ENCODE results near the gene CCDC57. TPM values are rescaled to one million over a fixed set of nuclear protein-coding genes. Genes with fewer than 3 reads are reported as not detected.
"Not testable (repeated sequence)": the region's sequence is repeated elsewhere in the genome, so short reads cannot be mapped to it uniquely, and the experiment has no call there.

CCDC57 gene
- total and polyA plus RNA-seq, 3 experiments from 2014 or later, result 39.2 to 77.6 (median 69.8) TPM

GRCh38 chr17:82198092-82198491, 14.6 kb downstream of the CCDC57 start:
- no peaks in the 10 kb centered on the region for H3K9me3 ChIP-seq (ENCODE audit: low read length)
- peaks cover 13% of the 10 kb centered on the region for H3K36me3 ChIP-seq (ENCODE audit: insufficient read depth, low read length)
- H3K36me3 Mint-ChIP-seq, result peaks cover 0 to 46% (median 16%) of the 10 kb centered on the region in 3 donors
- POLR2A ChIA-PET, result no interaction called here
- H3K4me3 Mint-ChIP-seq, result peak overlapping the region in 1 of 7 donors; percentile 43
- peaks cover 26 to 45% (median 40%) of the 10 kb centered on the region in 3 donors for H3K4me1 Mint-ChIP-seq
- H3K27ac ChIP-seq (ENCODE audit: low read depth, low read length), result no peak overlapping the region
- H3K27me3 Mint-ChIP-seq, result peaks cover 0 to 3% of the 10 kb centered on the region in 2 donors
- DNase-seq, result no peak
- no peak overlapping the region for H3K4me3 ChIP-seq (ENCODE audit: low read length)
- H3K9me3 Mint-ChIP-seq, result no peaks in the 10 kb centered on the region
- H3K27ac Mint-ChIP-seq, result peak overlapping the region in 6 of 8 donors; percentile 19 to 87 (median 72)
- CTCF ChIA-PET, result interaction anchor here (1.1 kb wide), 1 partner anchor 9 kb away, joined by 3 read pairs; no protein-coding TSS in a partner anchor
- H3K27me3 ChIP-seq (ENCODE audit: insufficient read depth, low read length, poor library complexity, severe bottlenecking), result no peaks in the 10 kb centered on the region
- peaks cover 33% of the 10 kb centered on the region for H3K4me1 ChIP-seq (ENCODE audit: insufficient read depth, low read length)

- peak overlapping the region in 1 of 8 donors; percentile 32 for H3K27ac Mint-ChIP-seq
- Histone ChIP-seq H3K27ac (ENCODE audit: low read depth, low read length) (no peak overlapping the region), H3K36me3 (ENCODE audit: insufficient read depth, low read length) (peaks cover 13% of the 10 kb centered on the region), H3K4me3 (ENCODE audit: low read length) (no peak overlapping the region), H3K27me3 (ENCODE audit: insufficient read depth, low read length, poor library complexity, severe bottlenecking) (no peaks in the 10 kb centered on the region), H3K4me1 (ENCODE audit: insufficient read depth, low read length) (peaks cover 26% of the 10 kb centered on the region), H3K9me3 (ENCODE audit: low read length) (no peaks in the 10 kb centered on the region)
- no peak for DNase-seq
- peaks cover 19 to 32% (median 32%) of the 10 kb centered on the region in 3 donors for H3K4me1 Mint-ChIP-seq
- peaks cover 0 to 62% (median 18%) of the 10 kb centered on the region in 3 donors for H3K36me3 Mint-ChIP-seq
- CTCF ChIA-PET, result interaction anchor here (1.1 kb wide), 1 partner anchor 23 kb away, joined by 3 read pairs; no protein-coding TSS in a partner anchor
- POLR2A ChIA-PET, result interaction anchor here (1.6 kb wide), 1 partner anchor 10 kb away, joined by 4 read pairs; no protein-coding TSS in a partner anchor
- no peak overlapping the region for H3K4me3 Mint-ChIP-seq
- H3K9me3 Mint-ChIP-seq, result no peaks in the 10 kb centered on the region
- H3K27me3 Mint-ChIP-seq, result peaks cover 0 to 3% of the 10 kb centered on the region in 2 donors
Measured at GRCh38 chr17:82195675-82196672, 16.7 kb downstream of the CCDC57 start.

DNA sequence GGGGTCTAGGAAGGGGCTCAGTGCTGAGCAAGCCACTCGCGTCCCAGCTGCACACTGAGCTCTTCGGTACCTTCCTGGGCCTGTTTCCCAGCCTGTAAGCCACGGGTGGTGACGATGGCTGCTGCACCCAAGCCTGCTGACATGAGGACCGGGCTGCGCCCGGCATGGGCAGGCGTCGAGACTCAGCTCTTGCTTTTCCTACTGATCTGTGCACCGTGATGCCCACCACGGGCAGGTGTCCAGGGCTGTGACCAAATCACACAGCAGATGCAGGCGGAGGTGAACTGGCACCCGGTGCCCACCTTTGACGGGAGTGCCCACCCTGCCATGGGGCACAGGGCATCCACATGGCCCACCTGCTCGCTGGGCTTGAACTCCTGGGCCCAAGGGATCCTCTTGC, 17.9 kb downstream of the CCDC57 start:
- Mint-ChIP-seq H3K4me1 (peaks cover 9 to 20% (median 20%) of the 10 kb centered on the region in 3 donors), H3K9me3 (no peaks in the 10 kb centered on the region), H3K36me3 (peaks cover 0 to 64% (median 18%) of the 10 kb centered on the region in 3 donors), H3K4me3 (no peak overlapping the region), H3K27ac (no peak overlapping the region), H3K27me3 (no peaks in the 10 kb centered on the region)
- Histone ChIP-seq H3K4me3 (ENCODE audit: low read length) (no peak overlapping the region), H3K9me3 (ENCODE audit: low read length) (no peaks in the 10 kb centered on the region), H3K36me3 (ENCODE audit: insufficient read depth, low read length) (peaks cover 13% of the 10 kb centered on the region), H3K27ac (ENCODE audit: low read depth, low read length) (no peak overlapping the region), H3K4me1 (ENCODE audit: insufficient read depth, low read length) (peaks cover 14% of the 10 kb centered on the region), H3K27me3 (ENCODE audit: insufficient read depth, low read length, poor library complexity, severe bottlenecking) (no peaks in the 10 kb centered on the region)
- no peak for DNase-seq
- CTCF ChIA-PET, result interaction anchor here (1.1 kb wide), 1 partner anchor 22 kb away, joined by 3 read pairs; no protein-coding TSS in a partner anchor
- POLR2A ChIA-PET, result interaction anchor here (1.6 kb wide), 1 partner anchor 11 kb away, joined by 4 read pairs; no protein-coding TSS in a partner anchor

GRCh38 chr17:82193520-82194220, 19.0 kb downstream of the CCDC57 start:
- H3K27ac Mint-ChIP-seq, result peak overlapping the region in 1 of 8 donors; percentile 47

DNA sequence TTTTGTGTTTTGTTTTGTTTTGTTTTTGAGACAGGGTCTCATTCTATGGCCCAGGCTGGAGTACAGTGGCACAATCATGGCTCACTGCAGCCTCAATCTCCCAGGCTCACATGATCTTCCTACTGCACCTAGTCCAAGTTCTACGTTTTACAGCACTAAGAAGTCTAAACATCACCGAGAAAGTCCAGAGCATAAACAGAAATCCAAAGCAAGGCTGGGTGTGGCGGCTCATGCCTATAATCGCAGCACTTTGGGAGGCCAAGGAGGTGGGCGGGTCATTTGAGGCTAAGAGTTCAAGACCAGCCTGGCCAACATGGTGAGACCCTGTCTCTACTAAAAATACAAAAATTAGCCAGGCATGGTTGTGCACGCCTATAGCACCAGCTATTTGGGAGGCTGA, 19.6 kb downstream of the CCDC57 start:
- H3K36me3 ChIP-seq (ENCODE audit: insufficient read depth, low read length), result peaks cover 13% of the 10 kb centered on the region
- POLR2A ChIA-PET; H3K27me3 ChIP-seq (ENCODE audit: insufficient read depth, low read length, poor library complexity, severe bottlenecking); DNase-seq; H3K9me3 ChIP-seq (ENCODE audit: low read length); H3K27ac Mint-ChIP-seq; H3K4me1 ChIP-seq (ENCODE audit: insufficient read depth, low read length); H3K27me3 Mint-ChIP-seq; H3K27ac ChIP-seq (ENCODE audit: low read depth, low read length); H3K4me3 ChIP-seq (ENCODE audit: low read length); CTCF ChIA-PET; H3K4me1 Mint-ChIP-seq; H3K4me3 Mint-ChIP-seq; H3K9me3 Mint-ChIP-seq: not testable (repeated sequence)
- peaks cover 0 to 59% (median 14%) of the 10 kb centered on the region in 3 donors for H3K36me3 Mint-ChIP-seq

More at GRCh38 chr17:82193520-82194220, 19.0 kb downstream of the CCDC57 start:
- no peaks in the 10 kb centered on the region for H3K9me3 Mint-ChIP-seq
- Histone ChIP-seq H3K36me3 (ENCODE audit: insufficient read depth, low read length) (peaks cover 13% of the 10 kb centered on the region), H3K4me3 (ENCODE audit: low read length) (no peak overlapping the region), H3K4me1 (ENCODE audit: insufficient read depth, low read length) (peaks cover 9% of the 10 kb centered on the region), H3K27ac (ENCODE audit: low read depth, low read length) (no peak overlapping the region), H3K27me3 (ENCODE audit: insufficient read depth, low read length, poor library complexity, severe bottlenecking) (no peaks in the 10 kb centered on the region), H3K9me3 (ENCODE audit: low read length) (no peaks in the 10 kb centered on the region)
- no peaks in the 10 kb centered on the region for H3K27me3 Mint-ChIP-seq
- POLR2A ChIA-PET, result no interaction called here
- no peak overlapping the region for H3K4me3 Mint-ChIP-seq
- CTCF ChIA-PET, result interaction anchor here (0.8 kb wide), 1 partner anchor 12 kb away, joined by 4 read pairs; no protein-coding TSS in a partner anchor
- H3K4me1 Mint-ChIP-seq, result peaks cover 9 to 12% (median 9%) of the 10 kb centered on the region in 3 donors
- DNase-seq, result no peak
- peaks cover 0 to 63% (median 18%) of the 10 kb centered on the region in 3 donors for H3K36me3 Mint-ChIP-seq

GRCh38 chr17:82188001-82188961, 24.4 kb downstream of the CCDC57 start:
- Histone ChIP-seq H3K4me3 (ENCODE audit: low read length) (no peak overlapping the region), H3K36me3 (ENCODE audit: insufficient read depth, low read length) (no peaks in the 10 kb centered on the region), H3K27me3 (ENCODE audit: insufficient read depth, low read length, poor library complexity, severe bottlenecking) (no peaks in the 10 kb centered on the region), H3K27ac (ENCODE audit: low read depth, low read length) (no peak overlapping the region), H3K9me3 (ENCODE audit: low read length) (no peaks in the 10 kb centered on the region), H3K4me1 (ENCODE audit: insufficient read depth, low read length) (no peaks in the 10 kb centered on the region)
- Mint-ChIP-seq H3K27me3 (no peaks in the 10 kb centered on the region), H3K27ac (no peak overlapping the region), H3K9me3 (no peaks in the 10 kb centered on the region), H3K36me3 (peaks cover 0 to 45% (median 10%) of the 10 kb centered on the region in 3 donors), H3K4me3 (no peak overlapping the region), H3K4me1 (no peaks in the 10 kb centered on the region)
- no peak for DNase-seq
- ChIA-PET POLR2A (no interaction called here), CTCF (no interaction called here)

GRCh38 chr17:82187500-82187899, 25.1 kb downstream of the CCDC57 start:
- no peak overlapping the region for H3K4me3 ChIP-seq (ENCODE audit: low read length)
- no peaks in the 10 kb centered on the region for H3K4me1 Mint-ChIP-seq
- no peak for DNase-seq
- no peak overlapping the region for H3K27ac Mint-ChIP-seq
- no peaks in the 10 kb centered on the region for H3K4me1 ChIP-seq (ENCODE audit: insufficient read depth, low read length)
- H3K27me3 ChIP-seq (ENCODE audit: insufficient read depth, low read length, poor library complexity, severe bottlenecking), result no peaks in the 10 kb centered on the region
- H3K9me3 Mint-ChIP-seq, result no peaks in the 10 kb centered on the region
- ChIA-PET POLR2A (no interaction called here), CTCF (no interaction called here)
- H3K36me3 Mint-ChIP-seq, result peaks cover 0 to 43% (median 11%) of the 10 kb centered on the region in 3 donors
- no peaks in the 10 kb centered on the region for H3K36me3 ChIP-seq (ENCODE audit: insufficient read depth, low read length)
- no peak overlapping the region for H3K27ac ChIP-seq (ENCODE audit: low read depth, low read length)
- no peaks in the 10 kb centered on the region for H3K9me3 ChIP-seq (ENCODE audit: low read length)
- H3K4me3 Mint-ChIP-seq, result no peak overlapping the region
- no peaks in the 10 kb centered on the region for H3K27me3 Mint-ChIP-seq

Data from CD8-positive, alpha-beta memory T cell (primary cell).